Left lung (tissue), 10 donors: Measurements from ENCODE around the gene AMDHD2. TPM values are rescaled to one million over a fixed set of nuclear protein-coding genes. Genes with fewer than 3 reads are reported as not detected.

ENCODE experiments used
- ATAC-seq: fragments of 200-7000 bp; cut with Tn5 transposase; one replicate; pipeline ENCODE4 v1.9.1; 2020; ENCODE audit warnings: moderate library complexity
- DNase-seq, 4 donors: peaks; one replicate each; pipeline ENCODE4 v3.0.0-alpha.2; 2013 to 2020
- H3K27ac ChIP-seq, 2 donors: fragments of 200-600 bp; sonication (generic) in 1 of 2; one replicate each; pipeline versions ENCODE4 v1.5.0 to v1.8.0; 2020 to 2021
- H3K27me3 ChIP-seq, 2 donors: fragments of 200-600 bp; sonication (generic) in 1 of 2; one replicate each; pipeline versions ENCODE4 v1.5.0 to v1.8.0; 2020 to 2021
- H3K36me3 ChIP-seq, 2 donors: fragments of 200-600 bp; sonication (generic) in 1 of 2; one replicate each; pipeline versions ENCODE4 v1.5.0 to v1.8.0; 2020 to 2021
- H3K4me1 ChIP-seq, 2 donors: fragments of 200-600 bp; one replicate each; pipeline ENCODE4 v1.8.0; 2021
- H3K4me3 ChIP-seq, 2 donors: fragments of 200-600 bp; sonication (generic) in 1 of 2; one replicate each; pipeline versions ENCODE4 v1.5.0 to v1.8.0; 2020 to 2021; ENCODE audit warnings: mild to moderate bottlenecking in 1 of 2
- H3K9me3 ChIP-seq, 2 donors: fragments of 200-600 bp; sonication (generic) in 1 of 2; one replicate each; pipeline versions ENCODE4 v1.5.0 to v1.8.0; 2020 to 2021
- intact Hi-C, 2 donors: fragments of 100-400 bp; cut with DNase I; formaldehyde crosslinking; loops; one replicate each; pipeline versions ENCODE4 v1.11.2 to v1.14.2; 2022
- polyA plus RNA-seq, 6 donors: library from polyadenylated mRNA; unstranded; fragments of 120-200 nt; gene quantifications; one replicate each; pipeline ENCODE4 v1.2.1, GENCODE V29; 2013; ENCODE audit not compliant: insufficient read length in 6 of 6
- total RNA-seq, 2 donors: library from RNA; stranded (reverse); fragmentation: NEBNext Ultra II Directional; extraction: Animal tissue kit (Norgen Biotek cat#: 25700); gene quantifications; one replicate each; pipeline ENCODE4 v1.2.1, GENCODE V29; 2021
- TF ChIP-seq, protein P1 (sequence below), 2 donors: fragments of 200-600 bp; sonication (generic) in 1 of 2; IDR thresholded peaks; one replicate each; pipeline versions ENCODE4 v1.5.0 to v1.8.0; 2021; ENCODE audit warnings: antibody characterized with exemption in 2 of 2
- donor health status: DM: no; HTN: yes; CAD: no.
- donor health status: DM: no; HTN: no; CAD: no.

The AMDHD2 gene
- total and polyA plus RNA-seq, 8 donors: 13.4 to 62.4 (median 17.4) TPM

- intact Hi-C loops: no loop called here
- Histone ChIP-seq H3K27ac (peak within 1 kb of the TSS; percentile 94 to 99), H3K27me3 (no peaks in the 10 kb centered on the region), H3K4me1 (peaks cover 37 to 86% of the 10 kb centered on the region in 2 donors), H3K4me3 (peak within 1 kb of the TSS; percentile 81 to 97), H3K9me3 (no peaks in the 10 kb centered on the region), H3K36me3 (peaks cover 0 to 10% of the 10 kb centered on the region in 2 donors)
- peak; percentile 85 to 97 (median 92) for DNase-seq
- peak; percentile 84 for ATAC-seq
- TF ChIP-seq, protein P1, sequence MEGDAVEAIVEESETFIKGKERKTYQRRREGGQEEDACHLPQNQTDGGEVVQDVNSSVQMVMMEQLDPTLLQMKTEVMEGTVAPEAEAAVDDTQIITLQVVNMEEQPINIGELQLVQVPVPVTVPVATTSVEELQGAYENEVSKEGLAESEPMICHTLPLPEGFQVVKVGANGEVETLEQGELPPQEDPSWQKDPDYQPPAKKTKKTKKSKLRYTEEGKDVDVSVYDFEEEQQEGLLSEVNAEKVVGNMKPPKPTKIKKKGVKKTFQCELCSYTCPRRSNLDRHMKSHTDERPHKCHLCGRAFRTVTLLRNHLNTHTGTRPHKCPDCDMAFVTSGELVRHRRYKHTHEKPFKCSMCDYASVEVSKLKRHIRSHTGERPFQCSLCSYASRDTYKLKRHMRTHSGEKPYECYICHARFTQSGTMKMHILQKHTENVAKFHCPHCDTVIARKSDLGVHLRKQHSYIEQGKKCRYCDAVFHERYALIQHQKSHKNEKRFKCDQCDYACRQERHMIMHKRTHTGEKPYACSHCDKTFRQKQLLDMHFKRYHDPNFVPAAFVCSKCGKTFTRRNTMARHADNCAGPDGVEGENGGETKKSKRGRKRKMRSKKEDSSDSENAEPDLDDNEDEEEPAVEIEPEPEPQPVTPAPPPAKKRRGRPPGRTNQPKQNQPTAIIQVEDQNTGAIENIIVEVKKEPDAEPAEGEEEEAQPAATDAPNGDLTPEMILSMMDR (IDR thresholded peaks at IDR 0.05): no peak
Measured at GRCh38 chr16:2513405-2514332, 6.5 kb upstream of the AMDHD2 start, which contains the start of gene ATP6V0C. Gene ATP6V0C (plus strand): TSS chr16:2513952. CDS start chr16:2514104, 152 bp downstream.

DNA sequence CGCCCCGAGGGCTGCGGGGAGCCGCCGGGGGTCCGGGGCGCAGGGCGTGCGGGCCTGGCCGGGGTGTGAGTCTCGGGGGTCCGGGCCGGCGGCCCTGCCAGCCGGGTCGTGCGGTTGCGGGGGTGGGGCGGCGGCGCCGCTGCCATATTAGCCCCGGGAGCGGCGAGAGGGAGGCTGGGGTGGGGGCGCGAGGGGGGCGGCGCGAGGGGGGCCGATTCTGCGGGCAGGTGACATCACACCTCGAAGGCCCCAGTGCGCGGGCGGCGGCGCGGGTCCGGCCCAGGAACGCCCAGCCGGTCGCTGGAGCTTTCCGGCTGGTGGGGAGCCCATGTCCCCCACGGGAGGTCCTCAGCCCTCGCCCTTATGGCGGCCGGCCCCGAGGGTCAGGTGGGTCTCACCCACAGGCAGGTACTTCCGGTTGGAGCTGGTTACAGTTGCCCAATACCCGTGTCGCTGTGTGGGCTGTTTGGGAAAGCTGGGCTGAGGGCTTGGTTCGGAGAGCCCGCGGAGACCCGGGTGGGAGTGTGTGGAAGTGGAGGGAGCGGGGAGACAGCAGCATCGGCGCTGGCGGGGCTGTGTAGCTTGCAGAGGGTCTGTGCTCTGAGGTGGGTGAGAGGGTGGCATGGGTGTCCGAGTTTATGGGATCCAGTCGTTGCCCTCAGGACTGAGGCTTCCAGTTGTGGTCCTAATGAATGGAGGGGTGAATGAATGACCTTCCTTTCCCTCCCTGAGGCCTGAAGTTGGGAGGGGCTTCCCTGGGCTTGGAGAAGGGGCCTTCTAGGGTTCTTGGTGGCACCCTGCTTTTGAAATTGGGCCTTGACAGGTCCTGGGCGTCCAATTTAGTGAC is 5.6 kb upstream of the AMDHD2 start:
- Histone ChIP-seq H3K36me3 (peaks cover 0 to 18% of the 10 kb centered on the region in 2 donors), H3K27me3 (no peaks in the 10 kb centered on the region), H3K9me3 (no peaks in the 10 kb centered on the region), H3K4me3 (peak overlapping the region; percentile 81 to 97), H3K4me1 (peaks cover 43 to 86% of the 10 kb centered on the region in 2 donors), H3K27ac (peak overlapping the region; percentile 94 to 99)
- intact Hi-C loops: no loop called here
- TF ChIP-seq, protein P1 (IDR thresholded peaks at IDR 0.05): no peak
- DNase-seq: peak in 1 of 4 donors; percentile 88
- ATAC-seq: peak; percentile 4

DNA sequence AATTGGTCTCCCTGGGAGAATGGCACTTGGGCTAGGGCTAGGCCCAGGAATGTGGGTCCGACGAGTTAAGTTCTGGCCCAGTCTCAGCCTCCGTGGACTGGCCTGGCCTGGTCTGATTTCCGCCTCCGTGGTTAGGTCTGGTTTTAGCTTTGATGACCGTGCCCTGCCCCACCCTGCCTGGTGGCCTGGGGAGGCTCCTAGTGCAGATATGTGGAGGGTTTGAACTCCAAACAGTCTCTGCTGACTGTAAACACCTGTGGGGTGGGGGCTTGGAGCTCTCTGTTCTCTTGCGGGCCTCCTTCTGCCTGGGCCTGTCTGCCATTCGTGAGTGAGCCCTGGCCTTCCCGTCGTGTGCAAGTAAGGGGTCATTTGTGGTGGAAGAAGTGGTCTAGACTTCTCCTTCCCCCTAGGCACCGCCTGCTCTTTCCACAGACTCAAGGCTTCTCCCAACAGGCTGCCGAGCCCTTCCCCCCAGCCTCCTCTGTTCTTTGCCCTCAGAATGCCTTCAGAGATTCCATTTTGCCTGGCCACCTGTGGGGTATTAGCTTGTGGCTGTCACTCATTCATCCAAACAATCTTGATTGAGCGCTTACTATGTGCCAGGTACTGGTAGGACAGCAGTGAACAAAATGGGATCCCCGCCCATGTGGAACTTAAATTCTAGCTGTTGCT is 4.9 kb upstream of the AMDHD2 start:
- no peaks in the 10 kb centered on the region for H3K9me3 ChIP-seq
- intact Hi-C loops: no loop called here
- H3K36me3 ChIP-seq: peaks cover 0 to 21% of the 10 kb centered on the region in 2 donors
- peak overlapping the region; percentile 81 to 97 for H3K4me3 ChIP-seq
- peak; percentile 9 for ATAC-seq
- peak in 1 of 4 donors; percentile 75 for DNase-seq
- peaks cover 45 to 84% of the 10 kb centered on the region in 2 donors for H3K4me1 ChIP-seq
- H3K27ac ChIP-seq: peak overlapping the region; percentile 94 to 99
- no peaks in the 10 kb centered on the region for H3K27me3 ChIP-seq
- TF ChIP-seq, protein P1 (IDR thresholded peaks at IDR 0.05): no peak

- TF ChIP-seq, protein P1 (IDR thresholded peaks at IDR 0.05): no peak
- H3K4me1 ChIP-seq: peaks cover 50 to 82% of the 10 kb centered on the region in 2 donors
- no peak for ATAC-seq
Measured at GRCh38 chr16:2516391-2517240, 3.6 kb upstream of the AMDHD2 start.

More at GRCh38 chr16:2516391-2517240, 3.6 kb upstream of the AMDHD2 start:
- H3K9me3 ChIP-seq: no peaks in the 10 kb centered on the region
- H3K4me3 ChIP-seq: peak overlapping the region in 1 of 2 donors; percentile 97
- no peaks in the 10 kb centered on the region for H3K27me3 ChIP-seq
- intact Hi-C loops: no loop called here
- peaks cover 0 to 26% of the 10 kb centered on the region in 2 donors for H3K36me3 ChIP-seq
- DNase-seq: peak in 1 of 4 donors; percentile 85
- H3K27ac ChIP-seq: peak overlapping the region; percentile 94 to 99
